Trophoblast cell (in vitro differentiated cells and primary cell): ENCODE data around the gene VWA8.
A peak's percentile ranks its signal among the peaks of the same experiment; 100 is the strongest.

Experiments
- DNase-seq, 2 donors: peaks; one replicate each; pipeline ENCODE4 v3.0.0-alpha.2; 2016
- H2AFZ ChIP-seq: 2 replicates; pipeline ENCODE4 v1.6.1; 2013; ENCODE audit warnings: low read length, moderate library complexity, mild to moderate bottlenecking; ENCODE audit not compliant: insufficient read depth, poor library complexity
- H2AK5ac ChIP-seq: 2 replicates; pipeline ENCODE4 v1.6.1; 2013; ENCODE audit warnings: mild to moderate bottlenecking, low read length
- H2BK120ac ChIP-seq: 2 replicates; pipeline ENCODE4 v1.6.1; 2013; ENCODE audit warnings: low read length, mild to moderate bottlenecking, moderate library complexity; ENCODE audit not compliant: insufficient read depth, poor library complexity
- H2BK12ac ChIP-seq: 2 replicates; pipeline ENCODE4 v1.6.1; 2013; ENCODE audit warnings: mild to moderate bottlenecking, low read length, moderate library complexity
- H2BK5ac ChIP-seq: 2 replicates; pipeline ENCODE4 v1.6.1; 2013; ENCODE audit warnings: low read length, low read depth, moderate library complexity, mild to moderate bottlenecking; ENCODE audit not compliant: poor library complexity
- H3K14ac ChIP-seq: 2 replicates; pipeline ENCODE4 v1.6.1; 2013; ENCODE audit warnings: mild to moderate bottlenecking, low read length
- H3K18ac ChIP-seq: 2 replicates; pipeline ENCODE4 v1.6.1; 2013; ENCODE audit warnings: mild to moderate bottlenecking, low read length
- H3K23ac ChIP-seq: 2 replicates; pipeline ENCODE4 v1.6.1; 2013; ENCODE audit warnings: low read length
- H3K27ac ChIP-seq: 2 replicates; pipeline ENCODE4 v1.5.1; 2013; ENCODE audit warnings: low read depth, mild to moderate bottlenecking, inconsistent platforms, low read length, moderate library complexity
- H3K27me3 ChIP-seq: 2 replicates; pipeline ENCODE4 v1.6.1; 2013; ENCODE audit warnings: inconsistent platforms, mild to moderate bottlenecking, low read length, moderate library complexity; ENCODE audit not compliant: insufficient read depth
- H3K36me3 ChIP-seq, 2 experiments: 1 replicate in 1 of 2; 2 replicates in 1 of 2; pipeline ENCODE4 v1.6.1; 2013; ENCODE audit warnings: low read length in 2 of 2, mild to moderate bottlenecking in 2 of 2, moderate library complexity in 1 of 2; ENCODE audit not compliant: insufficient read depth in 2 of 2, control insufficient read depth in 1 of 2
- H3K4ac ChIP-seq: 2 replicates; pipeline ENCODE4 v1.6.1; 2013; ENCODE audit warnings: low read depth, mild to moderate bottlenecking, low read length, moderate library complexity
- H3K4me1 ChIP-seq, 2 experiments: 1 replicate in 1 of 2; 2 replicates in 1 of 2; pipeline ENCODE4 v1.6.1; 2013; ENCODE audit warnings: low read length in 2 of 2, mild to moderate bottlenecking in 2 of 2, moderate library complexity in 1 of 2; ENCODE audit not compliant: insufficient read depth in 2 of 2, control insufficient read depth in 1 of 2
- H3K4me2 ChIP-seq: 2 replicates; pipeline ENCODE4 v1.6.1; 2013; ENCODE audit warnings: inconsistent platforms, mild to moderate bottlenecking, low read length, moderate library complexity
- H3K4me3 ChIP-seq: 2 replicates; pipeline ENCODE4 v1.5.1; 2013; ENCODE audit warnings: mild to moderate bottlenecking, low read depth, low read length, inconsistent platforms
- H3K79me1 ChIP-seq: one replicate; pipeline ENCODE4 v1.6.1; 2013; ENCODE audit warnings: low read length
- H3K79me2 ChIP-seq: 2 replicates; pipeline ENCODE4 v1.6.1; 2013; ENCODE audit warnings: low read length, mild to moderate bottlenecking; ENCODE audit not compliant: control insufficient read depth, insufficient read depth, poor library complexity
- H3K9ac ChIP-seq: 2 replicates; pipeline ENCODE4 v1.6.1; 2013; ENCODE audit warnings: mild to moderate bottlenecking, low read length
- H3K9me3 ChIP-seq: 2 replicates; pipeline ENCODE4 v1.6.1; 2013; ENCODE audit warnings: low read depth, mild to moderate bottlenecking, control low read depth, inconsistent platforms, low read length; ENCODE audit not compliant: insufficient read depth
- H4K12ac ChIP-seq: 2 replicates; pipeline ENCODE4 v1.6.1; 2013; ENCODE audit warnings: low read depth, mild to moderate bottlenecking, low read length, moderate library complexity
- H4K8ac ChIP-seq: 2 replicates; pipeline ENCODE4 v1.6.1; 2013; ENCODE audit warnings: low read depth, mild to moderate bottlenecking, low read length, moderate library complexity
- H4K91ac ChIP-seq: one replicate; pipeline ENCODE4 v1.6.1; 2013; ENCODE audit warnings: low read depth, mild to moderate bottlenecking, low read length, moderate library complexity
- WGBS: extraction: QIAGEN DNeasy Blood & Tissue Kit; methylation state at CpG from one replicate; pipeline ENCODE4 v1.1.7; 2013; ENCODE audit warnings: missing lambda C conversion rate; ENCODE audit not compliant: insufficient read length, insufficient coverage; ENCODE audit errors: extremely low coverage; 5-methylcytosine and 5-hydroxymethylcytosine counted together

The VWA8 gene

GRCh38 chr13:41631296-41631965 lies 329.5 kb downstream of the VWA8 start:
- H3K23ac ChIP-seq = no peak overlapping the region
- no peak overlapping the region for H2BK120ac ChIP-seq
- no peaks in the 10 kb centered on the region for H3K9me3 ChIP-seq
- H3K27me3 ChIP-seq = no peaks in the 10 kb centered on the region
- no peaks in the 10 kb centered on the region for H3K79me2 ChIP-seq
- H3K4ac ChIP-seq = no peak overlapping the region
- peaks cover 2% of the 10 kb centered on the region for H3K79me1 ChIP-seq
- no peak overlapping the region for H2AK5ac ChIP-seq
- no CpG with 5 or more reads among the region's 5 CpGs for WGBS
- H3K4me1 ChIP-seq = peaks cover 0 to 5% of the 10 kb centered on the region in 2 experiments
- no peak overlapping the region for H4K8ac ChIP-seq
- H4K12ac ChIP-seq = no peak overlapping the region
- H3K36me3 ChIP-seq = no peaks in the 10 kb centered on the region
- no peak overlapping the region for H3K14ac ChIP-seq
- no peak overlapping the region for H3K9ac ChIP-seq
- H3K18ac ChIP-seq = no peak overlapping the region
- H3K27ac ChIP-seq = no peak overlapping the region
- H3K4me2 ChIP-seq = no peak overlapping the region
- no peak overlapping the region for H4K91ac ChIP-seq
- H2BK12ac ChIP-seq = no peak overlapping the region
- H2BK5ac ChIP-seq = no peak overlapping the region
- H3K4me3 ChIP-seq = no peak overlapping the region
- H2AFZ ChIP-seq = no peak overlapping the region
- DNase-seq = no peak

GRCh38 chr13:41627425-41627824 lies 333.5 kb downstream of the VWA8 start:
- Histone ChIP-seq H3K4me2 (no peak overlapping the region), H3K4me3 (no peak overlapping the region), H3K9ac (no peak overlapping the region), H4K91ac (no peak overlapping the region), H3K4ac (no peak overlapping the region), H3K36me3 (no peaks in the 10 kb centered on the region), H3K9me3 (no peaks in the 10 kb centered on the region), H3K79me1 (peaks cover 8% of the 10 kb centered on the region), H3K23ac (no peak overlapping the region), H3K27ac (no peak overlapping the region), H3K4me1 (peaks cover 2 to 3% of the 10 kb centered on the region in 2 experiments), H2BK5ac (no peak overlapping the region), H2BK120ac (no peak overlapping the region), H3K79me2 (no peaks in the 10 kb centered on the region), H4K8ac (no peak overlapping the region), H2AFZ (no peak overlapping the region), H2BK12ac (no peak overlapping the region), H3K18ac (no peak overlapping the region), H2AK5ac (no peak overlapping the region), H4K12ac (no peak overlapping the region), H3K27me3 (no peaks in the 10 kb centered on the region), H3K14ac (no peak overlapping the region)
- DNase-seq = no peak
- no CpG with 5 or more reads among the region's 5 CpGs for WGBS

GRCh38 chr13:41624041-41624440 lies 336.9 kb downstream of the VWA8 start:
- Histone ChIP-seq H3K9me3 (no peaks in the 10 kb centered on the region), H3K14ac (no peak overlapping the region), H2BK5ac (no peak overlapping the region), H3K4me1 (peaks cover 5 to 6% of the 10 kb centered on the region in 2 experiments), H4K12ac (no peak overlapping the region), H3K36me3 (no peaks in the 10 kb centered on the region), H3K27me3 (no peaks in the 10 kb centered on the region), H2BK120ac (no peak overlapping the region), H4K8ac (no peak overlapping the region), H2BK12ac (no peak overlapping the region), H3K23ac (no peak overlapping the region), H2AFZ (no peak overlapping the region), H3K79me1 (peaks cover 9% of the 10 kb centered on the region), H3K4me3 (no peak overlapping the region), H3K27ac (no peak overlapping the region), H3K9ac (no peak overlapping the region), H3K18ac (no peak overlapping the region), H2AK5ac (no peak overlapping the region), H3K79me2 (no peaks in the 10 kb centered on the region), H3K4me2 (no peak overlapping the region), H4K91ac (no peak overlapping the region), H3K4ac (no peak overlapping the region)
- DNase-seq = no peak

GRCh38 chr13:41622432-41623429 lies 338.2 kb downstream of the VWA8 start:
- Histone ChIP-seq H2BK5ac (peak overlapping the region; percentile 16), H2BK12ac (peak overlapping the region; percentile 5), H3K4me2 (no peak overlapping the region), H2BK120ac (peak overlapping the region; percentile 35), H3K4me3 (no peak overlapping the region), H2AFZ (peak overlapping the region; percentile 6), H3K79me1 (peaks cover 9% of the 10 kb centered on the region), H4K91ac (peak overlapping the region; percentile 72), H3K23ac (no peak overlapping the region), H3K36me3 (no peaks in the 10 kb centered on the region), H3K9ac (no peak overlapping the region), H3K18ac (no peak overlapping the region), H3K9me3 (no peaks in the 10 kb centered on the region), H3K4me1 (peaks cover 5 to 6% of the 10 kb centered on the region in 2 experiments), H3K14ac (peak overlapping the region; percentile 41), H3K27ac (peak overlapping the region; percentile 62), H3K4ac (no peak overlapping the region), H4K8ac (no peak overlapping the region), H4K12ac (no peak overlapping the region), H3K79me2 (no peaks in the 10 kb centered on the region), H2AK5ac (peak overlapping the region; percentile 9), H3K27me3 (no peaks in the 10 kb centered on the region)
- no CpG with 5 or more reads among the region's 6 CpGs for WGBS
- no peak for DNase-seq
